CD14-positive monocyte (primary cell): ENCODE results near the gene GATA5. TPM values are rescaled to one million over a fixed set of nuclear protein-coding genes. Genes with fewer than 3 reads are reported as not detected.

Experiments
- DNase-seq, 3 donors: peaks; one replicate each; pipeline ENCODE4 v3.0.0-alpha.2; 2011 to 2022
- H2AFZ ChIP-seq: 2 replicates; pipeline ENCODE4 v1.6.0; 2012; ENCODE audit warnings: mild to moderate bottlenecking, low read depth, low read length, inconsistent platforms; ENCODE audit not compliant: insufficient read depth, poor library complexity, severe bottlenecking
- H3K27ac ChIP-seq, 2 donors: 1 replicate in 1 of 2; 2 replicates in 1 of 2; pipeline ENCODE4 v1.5.1; 2012 to 2013; ENCODE audit warnings: low read length in 2 of 2, control low read depth in 1 of 2, inconsistent platforms in 1 of 2, low read depth in 1 of 2, mild to moderate bottlenecking in 1 of 2
- H3K27me3 ChIP-seq, 2 donors: one replicate each; pipeline versions ENCODE4 v1.6.0 to v1.6.1; 2011 to 2013; ENCODE audit warnings: low read length in 2 of 2; ENCODE audit not compliant: control insufficient read depth in 2 of 2, insufficient read depth in 2 of 2
- H3K36me3 ChIP-seq, 2 donors: replicated peaks in 1 of 2; 1 replicate in 1 of 2; 2 replicates in 1 of 2; pipeline versions ENCODE4 v1.5.1 to v1.6.1; 2012 to 2013; ENCODE audit warnings: low read length in 2 of 2, control low read depth in 1 of 2, inconsistent platforms in 1 of 2, mild to moderate bottlenecking in 1 of 2; ENCODE audit not compliant: insufficient read depth in 2 of 2, control insufficient read depth in 1 of 2
- H3K4me1 ChIP-seq, 2 donors: 1 replicate in 1 of 2; 2 replicates in 1 of 2; pipeline versions ENCODE4 v1.5.1 to v1.6.1; 2012 to 2013; ENCODE audit warnings: low read length in 2 of 2, control low read depth in 1 of 2, inconsistent platforms in 1 of 2, mild to moderate bottlenecking in 1 of 2, moderate library complexity in 1 of 2; ENCODE audit not compliant: insufficient read depth in 2 of 2, control insufficient read depth in 1 of 2
- H3K4me2 ChIP-seq: replicated peaks from 2 replicates; pipeline ENCODE3; 2012; ENCODE audit warnings: low read length, moderate library complexity, mild to moderate bottlenecking; ENCODE audit not compliant: poor library complexity, severe bottlenecking; ENCODE audit errors: extremely low read depth
- H3K4me3 ChIP-seq, 3 experiments: fragments of 200-600 bp in 1 of 3; sonication (generic) in 1 of 3; replicated peaks in 1 of 3; 1 replicate in 2 of 3; 2 replicates in 1 of 3; pipeline ENCODE4 v1.5.1; 2011 to 2013; ENCODE audit warnings: low read length in 3 of 3, mild to moderate bottlenecking in 3 of 3, control low read depth in 2 of 3, low read depth in 2 of 3, inconsistent platforms in 1 of 3, moderate library complexity in 1 of 3
- H3K79me2 ChIP-seq: 2 replicates; pipeline ENCODE4 v1.6.0; 2012; ENCODE audit warnings: mild to moderate bottlenecking, control low read depth, inconsistent platforms, low read length, moderate library complexity; ENCODE audit not compliant: insufficient read depth
- H3K9ac ChIP-seq: 2 replicates; pipeline ENCODE4 v1.6.0; 2017; ENCODE audit warnings: low read length, mild to moderate bottlenecking; ENCODE audit not compliant: insufficient read depth, poor library complexity, severe bottlenecking
- H3K9me3 ChIP-seq, 2 donors: replicated peaks in 1 of 2; 1 replicate in 1 of 2; 2 replicates in 1 of 2; pipeline versions ENCODE4 v1.5.1 to v1.6.1; 2012 to 2013; ENCODE audit warnings: low read length in 2 of 2, control low read depth in 1 of 2; ENCODE audit not compliant: control insufficient read depth in 1 of 2, insufficient read depth in 1 of 2
- H4K20me1 ChIP-seq: 2 replicates; pipeline ENCODE4 v1.6.0; 2012; ENCODE audit warnings: mild to moderate bottlenecking, low read length, control low read depth, moderate library complexity; ENCODE audit not compliant: insufficient read depth
- H3K27ac Mint-ChIP-seq, 7 donors: one replicate each; pipeline ENCODE4 v1.8.0; 2020; ENCODE audit warnings: mild to moderate bottlenecking in 7 of 7, mixed read lengths in 7 of 7, moderate library complexity in 6 of 7, inconsistent platforms in 2 of 7
- H3K27me3 Mint-ChIP-seq, 3 donors: one replicate each; pipeline ENCODE4 v1.8.0; 2021 to 2022; ENCODE audit warnings: low read depth in 3 of 3, mild to moderate bottlenecking in 3 of 3, mixed read lengths in 3 of 3, moderate library complexity in 3 of 3, inconsistent platforms in 1 of 3
- H3K36me3 Mint-ChIP-seq, 2 donors: one replicate each; pipeline ENCODE4 v1.8.0; 2020; ENCODE audit warnings: mixed read lengths in 2 of 2, inconsistent platforms in 1 of 2, mild to moderate bottlenecking in 1 of 2
- H3K4me1 Mint-ChIP-seq: one replicate; pipeline ENCODE4 v1.8.0; 2020; ENCODE audit warnings: mild to moderate bottlenecking, mixed read lengths
- H3K4me3 Mint-ChIP-seq, 2 donors: one replicate each; pipeline ENCODE4 v1.8.0; 2020; ENCODE audit warnings: mild to moderate bottlenecking in 2 of 2, mixed read lengths in 2 of 2, moderate library complexity in 1 of 2
- H3K9me3 Mint-ChIP-seq, 7 donors: one replicate each; pipeline ENCODE4 v1.8.0; 2020 to 2022; ENCODE audit warnings: mixed read lengths in 7 of 7, mild to moderate bottlenecking in 6 of 7, moderate library complexity in 6 of 7, inconsistent platforms in 2 of 7
- WGBS: methylation state at CpG from one replicate; pipeline ENCODE4 v1.1.5; 2013; ENCODE audit warnings: missing lambda C conversion rate; ENCODE audit not compliant: insufficient coverage; 5-methylcytosine and 5-hydroxymethylcytosine counted together
- intact Hi-C, 2 donors: fragments of 100-400 bp; cut with micrococcal nuclease; formaldehyde crosslinking; loops; one replicate each; pipeline versions ENCODE4 v1.15.0 to v1.15.1; 2023
- polyA plus RNA-seq, 3 donors: library from polyadenylated mRNA; depleted of rRNA in 1 of 3; unstranded in 2 of 3; stranded (reverse) in 1 of 3; fragments of 300-500 nt in 2 of 3; fragments of >200 nt in 1 of 3; fragmentation: Illumina TruSeq in 2 of 3; gene quantifications; 1 replicate in 2 of 3; 2 replicates in 1 of 3; pipeline ENCODE4 v1.2.3, GENCODE V29; 2012 to 2021
- TF ChIP-seq, protein P1 (sequence below): fragments of 200-600 bp; IDR thresholded peaks from one replicate; pipeline ENCODE4 v1.8.0; 2022; ENCODE audit warnings: antibody characterized with exemption, mild to moderate bottlenecking

The GATA5 gene
- polyA plus RNA-seq, 3 donors = not detected

DNA sequence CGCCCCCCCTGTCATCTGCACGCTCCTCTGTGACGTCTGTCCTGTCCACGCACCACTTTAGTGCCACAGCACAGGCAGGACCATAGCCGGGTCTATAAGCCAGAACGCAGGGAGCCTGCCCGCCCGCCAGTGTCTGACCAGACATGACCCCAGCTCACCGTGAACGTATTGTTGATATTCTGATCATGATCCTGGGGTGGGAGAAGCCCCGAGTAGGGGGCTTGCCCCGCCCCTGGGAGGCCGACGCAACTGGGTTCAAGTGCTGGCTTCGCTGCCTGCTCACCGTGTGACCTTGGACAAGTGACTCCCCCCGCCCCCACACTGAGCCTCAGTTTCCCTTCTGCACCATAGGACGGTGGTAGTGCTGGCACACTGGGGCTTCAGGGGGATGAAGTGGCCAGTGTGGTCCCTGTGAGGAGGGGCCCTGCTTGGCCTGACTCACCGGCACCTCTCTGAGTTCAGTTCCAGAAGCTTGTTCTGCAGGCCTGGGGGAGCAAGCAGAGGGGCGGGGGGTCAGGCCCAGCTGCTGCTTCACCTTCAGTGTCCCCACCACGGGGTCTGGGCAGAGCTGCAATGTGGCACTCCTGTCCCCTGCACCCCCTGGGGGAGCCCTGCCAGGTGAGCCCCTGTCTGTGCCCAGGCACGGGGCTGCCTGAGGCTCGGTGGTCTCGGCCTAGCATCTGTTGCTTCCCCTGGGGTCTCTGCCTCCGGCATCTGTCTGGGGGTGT lies 57.6 kb downstream of the GATA5 start:
- H3K36me3 ChIP-seq = no peaks in the 10 kb centered on the region
- no peaks in the 10 kb centered on the region for H3K36me3 Mint-ChIP-seq
- H3K9ac ChIP-seq = no peak overlapping the region
- H3K4me1 Mint-ChIP-seq = no peaks in the 10 kb centered on the region
- H3K4me2 ChIP-seq = no peak overlapping the region
- intact Hi-C loops = no loop called here
- no peak overlapping the region for H3K27ac ChIP-seq
- H3K27me3 ChIP-seq = no peaks in the 10 kb centered on the region
- no peak overlapping the region for H3K4me3 Mint-ChIP-seq
- H3K4me3 ChIP-seq = no peak overlapping the region
- peaks cover 0 to 5% of the 10 kb centered on the region in 2 donors for H3K9me3 ChIP-seq
- no peaks in the 10 kb centered on the region for H4K20me1 ChIP-seq
- H3K27ac Mint-ChIP-seq = no peak overlapping the region
- WGBS = 93% methylated on average over 22 of the region's 25 CpGs
- no peaks in the 10 kb centered on the region for H3K4me1 ChIP-seq
- H3K27me3 Mint-ChIP-seq = peaks cover 0 to 8% (median 2%) of the 10 kb centered on the region in 3 donors
- H3K79me2 ChIP-seq = no peaks in the 10 kb centered on the region
- no peak for DNase-seq
- TF ChIP-seq, protein P1, sequence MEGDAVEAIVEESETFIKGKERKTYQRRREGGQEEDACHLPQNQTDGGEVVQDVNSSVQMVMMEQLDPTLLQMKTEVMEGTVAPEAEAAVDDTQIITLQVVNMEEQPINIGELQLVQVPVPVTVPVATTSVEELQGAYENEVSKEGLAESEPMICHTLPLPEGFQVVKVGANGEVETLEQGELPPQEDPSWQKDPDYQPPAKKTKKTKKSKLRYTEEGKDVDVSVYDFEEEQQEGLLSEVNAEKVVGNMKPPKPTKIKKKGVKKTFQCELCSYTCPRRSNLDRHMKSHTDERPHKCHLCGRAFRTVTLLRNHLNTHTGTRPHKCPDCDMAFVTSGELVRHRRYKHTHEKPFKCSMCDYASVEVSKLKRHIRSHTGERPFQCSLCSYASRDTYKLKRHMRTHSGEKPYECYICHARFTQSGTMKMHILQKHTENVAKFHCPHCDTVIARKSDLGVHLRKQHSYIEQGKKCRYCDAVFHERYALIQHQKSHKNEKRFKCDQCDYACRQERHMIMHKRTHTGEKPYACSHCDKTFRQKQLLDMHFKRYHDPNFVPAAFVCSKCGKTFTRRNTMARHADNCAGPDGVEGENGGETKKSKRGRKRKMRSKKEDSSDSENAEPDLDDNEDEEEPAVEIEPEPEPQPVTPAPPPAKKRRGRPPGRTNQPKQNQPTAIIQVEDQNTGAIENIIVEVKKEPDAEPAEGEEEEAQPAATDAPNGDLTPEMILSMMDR = no peak
- H2AFZ ChIP-seq = no peak overlapping the region
- H3K9me3 Mint-ChIP-seq = peaks cover 0 to 4% (median 0%) of the 10 kb centered on the region in 7 donors

GRCh38 chr20:62416651-62417637 lies 58.9 kb downstream of the GATA5 start:
- TF ChIP-seq, protein P1 = no peak
- no peak overlapping the region for H3K4me2 ChIP-seq
- no peak overlapping the region for H2AFZ ChIP-seq
- intact Hi-C loops = no loop called here
- no peaks in the 10 kb centered on the region for H3K79me2 ChIP-seq
- H3K27ac ChIP-seq = no peak overlapping the region
- H3K4me1 Mint-ChIP-seq = no peaks in the 10 kb centered on the region
- WGBS = 86% methylated on average over 28 of the region's 43 CpGs
- no peaks in the 10 kb centered on the region for H3K4me1 ChIP-seq
- no peak overlapping the region for H3K27ac Mint-ChIP-seq
- peaks cover 0 to 4% (median 0%) of the 10 kb centered on the region in 7 donors for H3K9me3 Mint-ChIP-seq
- no peak overlapping the region for H3K4me3 ChIP-seq
- H3K27me3 ChIP-seq = no peaks in the 10 kb centered on the region
- peaks cover 0 to 5% of the 10 kb centered on the region in 2 donors for H3K9me3 ChIP-seq
- peaks cover 0 to 7% (median 2%) of the 10 kb centered on the region in 3 donors for H3K27me3 Mint-ChIP-seq
- no peak overlapping the region for H3K9ac ChIP-seq
- no peaks in the 10 kb centered on the region for H3K36me3 ChIP-seq
- no peaks in the 10 kb centered on the region for H4K20me1 ChIP-seq
- no peaks in the 10 kb centered on the region for H3K36me3 Mint-ChIP-seq
- no peak overlapping the region for H3K4me3 Mint-ChIP-seq
- no peak for DNase-seq
